ENCODE results near the gene SPDEF. TPM values are rescaled to one million over a fixed set of nuclear protein-coding genes. Genes with fewer than 3 reads are reported as not detected.

SPDEF gene
- total and polyA plus RNA-seq, 12 donors: 0.06 to 0.14 (median 0.14) TPM; not detected in 8

- WGBS, 4 donors: 70 to 76% (median 72%) methylated on average over 3 to 4 of the region's 4 CpGs
- Histone ChIP-seq H3K27ac (no peak overlapping the region), H3K9me3 (replicated peaks in 1 of 3) (no peaks in the 10 kb centered on the region), H3K4me3 (no peak overlapping the region), H3K27me3 (no peaks in the 10 kb centered on the region), H3K36me3 (replicated peaks in 1 of 2) (no peaks in the 10 kb centered on the region), H3K4me1 (replicated peaks in 1 of 2) (no peaks in the 10 kb centered on the region)
- intact Hi-C loops (cut with DNase I): no loop called here
- TF ChIP-seq, protein P1, sequence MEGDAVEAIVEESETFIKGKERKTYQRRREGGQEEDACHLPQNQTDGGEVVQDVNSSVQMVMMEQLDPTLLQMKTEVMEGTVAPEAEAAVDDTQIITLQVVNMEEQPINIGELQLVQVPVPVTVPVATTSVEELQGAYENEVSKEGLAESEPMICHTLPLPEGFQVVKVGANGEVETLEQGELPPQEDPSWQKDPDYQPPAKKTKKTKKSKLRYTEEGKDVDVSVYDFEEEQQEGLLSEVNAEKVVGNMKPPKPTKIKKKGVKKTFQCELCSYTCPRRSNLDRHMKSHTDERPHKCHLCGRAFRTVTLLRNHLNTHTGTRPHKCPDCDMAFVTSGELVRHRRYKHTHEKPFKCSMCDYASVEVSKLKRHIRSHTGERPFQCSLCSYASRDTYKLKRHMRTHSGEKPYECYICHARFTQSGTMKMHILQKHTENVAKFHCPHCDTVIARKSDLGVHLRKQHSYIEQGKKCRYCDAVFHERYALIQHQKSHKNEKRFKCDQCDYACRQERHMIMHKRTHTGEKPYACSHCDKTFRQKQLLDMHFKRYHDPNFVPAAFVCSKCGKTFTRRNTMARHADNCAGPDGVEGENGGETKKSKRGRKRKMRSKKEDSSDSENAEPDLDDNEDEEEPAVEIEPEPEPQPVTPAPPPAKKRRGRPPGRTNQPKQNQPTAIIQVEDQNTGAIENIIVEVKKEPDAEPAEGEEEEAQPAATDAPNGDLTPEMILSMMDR (IDR thresholded peaks at IDR 0.05): no peak
- TF ChIP-seq POLR2A (IDR thresholded peaks at IDR 0.05): no peak
- DNase-seq: no peak
These were observed 3.0 kb downstream of the SPDEF start for GRCh38 chr6:34553146-34553545.

DNA sequence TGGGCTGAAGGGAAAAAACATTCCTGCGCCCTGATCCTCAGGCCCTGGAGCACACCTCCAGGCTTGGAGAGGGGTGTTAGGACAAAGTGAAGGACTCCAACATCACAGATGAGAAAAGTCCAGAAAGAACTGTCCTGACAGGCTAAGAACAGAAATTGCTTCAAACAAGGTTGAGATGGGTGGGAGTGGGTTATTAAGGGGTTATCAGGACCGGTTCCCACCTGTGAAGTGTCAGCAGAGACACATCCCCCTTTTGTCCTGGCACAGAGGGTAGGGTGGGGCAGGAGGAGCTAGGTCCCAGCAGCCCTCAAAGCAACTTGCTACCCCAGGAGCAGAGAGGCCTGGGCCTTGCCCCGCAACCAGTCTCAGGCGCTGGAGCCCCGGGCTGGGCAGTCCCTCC is 3.5 kb downstream of the SPDEF start:
- Histone ChIP-seq H3K4me3 (no peak overlapping the region), H3K4me1 (replicated peaks in 1 of 2) (no peaks in the 10 kb centered on the region), H3K36me3 (replicated peaks in 1 of 2) (no peaks in the 10 kb centered on the region), H3K27ac (no peak overlapping the region), H3K9me3 (replicated peaks in 1 of 3) (no peaks in the 10 kb centered on the region), H3K27me3 (no peaks in the 10 kb centered on the region)
- intact Hi-C loops (cut with DNase I): no loop called here
- no peak for DNase-seq
- TF ChIP-seq POLR2A (IDR thresholded peaks at IDR 0.05): no peak
- TF ChIP-seq, protein P1 (IDR thresholded peaks at IDR 0.05): no peak
- WGBS, 4 donors: 74 to 89% (median 85%) methylated on average over 5 of the region's 5 CpGs

DNA sequence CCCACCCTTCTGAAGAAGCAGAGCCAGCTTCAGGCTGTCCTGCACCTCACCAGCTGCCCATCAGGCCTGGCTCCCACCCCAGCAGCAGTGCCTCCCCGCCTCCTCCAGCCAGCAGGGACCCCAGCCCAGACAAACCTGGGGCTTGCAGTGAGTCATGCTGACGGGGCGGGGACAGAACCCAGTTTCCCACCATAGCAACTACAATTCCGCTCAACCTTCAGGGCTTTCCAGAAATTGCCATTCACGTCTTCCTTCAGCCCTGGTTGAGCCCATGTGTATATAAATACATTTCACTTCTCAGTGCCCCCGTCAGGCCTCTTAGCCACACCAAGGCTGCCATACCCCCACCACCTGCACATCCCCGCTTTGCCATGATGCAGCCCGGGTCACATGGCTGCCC is 4.4 kb downstream of the SPDEF start:
- H3K4me3 ChIP-seq: no peak overlapping the region
- 83 to 96% (median 90%) methylated on average over 7 to 8 of the region's 8 CpGs for WGBS, 4 donors
- H3K27me3 ChIP-seq: no peaks in the 10 kb centered on the region
- intact Hi-C loops (cut with DNase I): no loop called here
- no peaks in the 10 kb centered on the region for H3K36me3 ChIP-seq (replicated peaks in 1 of 2)
- no peaks in the 10 kb centered on the region for H3K9me3 ChIP-seq (replicated peaks in 1 of 3)
- no peak for TF ChIP-seq POLR2A (IDR thresholded peaks at IDR 0.05)
- TF ChIP-seq, protein P1 (IDR thresholded peaks at IDR 0.05): no peak
- no peak for DNase-seq
- no peaks in the 10 kb centered on the region for H3K4me1 ChIP-seq (replicated peaks in 1 of 2)
- H3K27ac ChIP-seq: no peak overlapping the region

DNA sequence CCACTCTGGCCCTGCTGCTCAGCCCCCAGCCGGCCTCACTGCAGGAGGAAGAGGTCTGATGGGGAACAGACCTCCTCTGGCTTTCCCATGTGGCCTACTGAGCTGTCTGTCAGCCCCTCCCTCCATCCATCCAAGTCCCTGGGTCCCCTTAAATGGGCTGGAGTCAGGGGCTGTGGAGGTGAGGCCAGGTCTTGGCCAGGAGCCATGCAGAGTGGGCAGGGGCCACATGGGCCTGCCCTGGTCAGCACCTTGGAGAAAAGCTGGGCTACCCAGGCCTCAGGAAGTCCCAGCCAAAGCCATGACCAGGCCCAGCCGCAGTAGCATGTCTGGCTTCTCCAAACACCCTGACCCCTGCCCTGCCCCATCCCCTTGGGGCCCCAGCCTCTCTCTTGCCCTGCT is 6.3 kb downstream of the SPDEF start:
- no peak for DNase-seq
- Histone ChIP-seq H3K27ac (no peak overlapping the region), H3K9me3 (replicated peaks in 1 of 3) (no peaks in the 10 kb centered on the region), H3K36me3 (replicated peaks in 1 of 2) (no peaks in the 10 kb centered on the region), H3K4me1 (replicated peaks in 1 of 2) (no peaks in the 10 kb centered on the region), H3K4me3 (no peak overlapping the region), H3K27me3 (no peaks in the 10 kb centered on the region)
- no peak for TF ChIP-seq POLR2A (IDR thresholded peaks at IDR 0.05)
- TF ChIP-seq, protein P1 (IDR thresholded peaks at IDR 0.05): no peak
- intact Hi-C loops (cut with DNase I): no loop called here
- 83 to 100% (median 98%) methylated on average over 1 to 2 of the region's 2 CpGs for WGBS, 4 donors
